Chondrocyte (in vitro differentiated cells): ENCODE measurements around the gene TNFAIP8L2. TPM values are rescaled to one million over a fixed set of nuclear protein-coding genes. Genes with fewer than 3 reads are reported as not detected.
"Not testable (repeated sequence)": the region's sequence is repeated elsewhere in the genome, so short reads cannot be mapped to it uniquely, and the experiment has no call there.

Source experiments
- DNase-seq: peaks from one replicate; pipeline ENCODE4 v3.0.0; 2021; ENCODE audit warnings: mixed read lengths, low spot score
- H3K27ac Mint-ChIP-seq: one replicate; pipeline ENCODE4 v1.8.0; 2021; ENCODE audit warnings: mild to moderate bottlenecking, moderate library complexity, mixed read lengths; ENCODE audit not compliant: unreplicated experiment
- H3K27me3 Mint-ChIP-seq: 2 replicates; pipeline ENCODE4 v1.8.0; 2021; ENCODE audit warnings: low read depth, mixed read lengths
- H3K36me3 Mint-ChIP-seq: 2 replicates; pipeline ENCODE4 v1.8.0; 2021; ENCODE audit warnings: low read depth, mixed read lengths
- H3K4me1 Mint-ChIP-seq: 2 replicates; pipeline ENCODE4 v1.8.0; 2021; ENCODE audit warnings: low read depth, mild to moderate bottlenecking, mixed read lengths
- H3K4me3 Mint-ChIP-seq: one replicate; pipeline ENCODE4 v1.8.0; 2021; ENCODE audit warnings: mild to moderate bottlenecking, moderate library complexity, mixed read lengths; ENCODE audit not compliant: unreplicated experiment
- H3K9me3 Mint-ChIP-seq: 2 replicates; pipeline ENCODE4 v1.8.0; 2021; ENCODE audit warnings: low read depth, mixed read lengths
- total RNA-seq: library from RNA; stranded (reverse); gene quantifications from 3 replicates; pipeline ENCODE4 v1.2.1, GENCODE V29; 2021
- TF ChIP-seq, protein P1 (sequence below): fragments of 200-600 bp; sonication (generic); IDR thresholded peaks from 2 replicates; pipeline ENCODE4 v1.5.0; 2021; ENCODE audit warnings: antibody characterized with exemption, mild to moderate bottlenecking, moderate library complexity

Gene TNFAIP8L2
- total RNA-seq, 1 donor from 2014 or later = not detected

GRCh38 chr1:151176514-151177045 is 20.1 kb downstream of the TNFAIP8L2 start:
- no peak overlapping the region for H3K27ac Mint-ChIP-seq
- no peak for DNase-seq
- peaks cover 26% of the 10 kb centered on the region for H3K36me3 Mint-ChIP-seq
- TF ChIP-seq, protein P1, sequence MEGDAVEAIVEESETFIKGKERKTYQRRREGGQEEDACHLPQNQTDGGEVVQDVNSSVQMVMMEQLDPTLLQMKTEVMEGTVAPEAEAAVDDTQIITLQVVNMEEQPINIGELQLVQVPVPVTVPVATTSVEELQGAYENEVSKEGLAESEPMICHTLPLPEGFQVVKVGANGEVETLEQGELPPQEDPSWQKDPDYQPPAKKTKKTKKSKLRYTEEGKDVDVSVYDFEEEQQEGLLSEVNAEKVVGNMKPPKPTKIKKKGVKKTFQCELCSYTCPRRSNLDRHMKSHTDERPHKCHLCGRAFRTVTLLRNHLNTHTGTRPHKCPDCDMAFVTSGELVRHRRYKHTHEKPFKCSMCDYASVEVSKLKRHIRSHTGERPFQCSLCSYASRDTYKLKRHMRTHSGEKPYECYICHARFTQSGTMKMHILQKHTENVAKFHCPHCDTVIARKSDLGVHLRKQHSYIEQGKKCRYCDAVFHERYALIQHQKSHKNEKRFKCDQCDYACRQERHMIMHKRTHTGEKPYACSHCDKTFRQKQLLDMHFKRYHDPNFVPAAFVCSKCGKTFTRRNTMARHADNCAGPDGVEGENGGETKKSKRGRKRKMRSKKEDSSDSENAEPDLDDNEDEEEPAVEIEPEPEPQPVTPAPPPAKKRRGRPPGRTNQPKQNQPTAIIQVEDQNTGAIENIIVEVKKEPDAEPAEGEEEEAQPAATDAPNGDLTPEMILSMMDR = no peak
- no peaks in the 10 kb centered on the region for H3K9me3 Mint-ChIP-seq
- no peaks in the 10 kb centered on the region for H3K4me1 Mint-ChIP-seq
- no peaks in the 10 kb centered on the region for H3K27me3 Mint-ChIP-seq
- H3K4me3 Mint-ChIP-seq = no peak overlapping the region

DNA sequence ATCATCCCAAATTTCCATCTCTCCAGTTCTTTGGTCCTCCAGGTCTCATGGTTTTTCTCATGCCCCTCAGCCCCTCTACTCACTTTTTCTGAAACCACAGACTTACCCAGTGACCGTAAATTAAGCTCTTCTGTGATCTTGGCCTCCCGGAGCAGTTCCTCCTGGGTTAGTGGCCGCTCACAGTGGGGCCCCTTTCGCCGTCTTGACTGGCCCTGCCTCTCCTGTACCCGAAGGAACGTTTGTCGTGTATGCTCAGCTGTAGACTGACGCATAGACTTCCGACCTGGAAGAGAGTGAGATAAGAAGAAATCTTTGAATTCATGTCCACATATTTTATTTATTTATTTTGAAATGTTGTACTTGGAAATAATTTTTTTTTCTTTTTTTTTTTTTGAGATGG is 27.8 kb downstream of the TNFAIP8L2 start:
- Mint-ChIP-seq H3K4me1 (peaks cover 14% of the 10 kb centered on the region), H3K27me3 (no peaks in the 10 kb centered on the region), H3K9me3 (no peaks in the 10 kb centered on the region), H3K27ac (no peak overlapping the region), H3K4me3 (no peak overlapping the region), H3K36me3 (peaks cover 36% of the 10 kb centered on the region)
- no peak for DNase-seq
- TF ChIP-seq, protein P1 = no peak

DNA sequence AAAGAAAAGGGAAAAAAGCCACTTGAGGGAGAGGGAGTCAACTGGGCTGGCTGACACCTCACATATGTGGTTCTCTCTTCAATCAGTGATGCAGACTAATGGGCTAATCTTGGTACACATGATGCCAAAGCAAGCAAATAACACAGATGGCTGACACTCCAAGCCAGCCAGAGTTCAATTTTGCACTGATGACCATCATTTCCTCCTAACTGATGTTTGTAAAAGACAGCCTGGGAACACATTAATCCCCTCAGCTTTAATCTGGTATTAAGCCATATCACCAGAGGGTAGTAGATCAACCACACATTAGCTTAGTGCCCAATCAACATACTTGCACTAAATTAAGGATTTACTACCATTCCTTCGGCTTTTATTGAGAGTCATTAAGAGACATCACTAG is 30.8 kb downstream of the TNFAIP8L2 start:
- H3K4me3 Mint-ChIP-seq = no peak overlapping the region
- H3K27ac Mint-ChIP-seq = no peak overlapping the region
- H3K36me3 Mint-ChIP-seq = peaks cover 20% of the 10 kb centered on the region
- H3K9me3 Mint-ChIP-seq = no peaks in the 10 kb centered on the region
- peaks cover 29% of the 10 kb centered on the region for H3K4me1 Mint-ChIP-seq
- TF ChIP-seq, protein P1 = no peak
- H3K27me3 Mint-ChIP-seq = no peaks in the 10 kb centered on the region
- no peak for DNase-seq

- not testable (repeated sequence) for DNase-seq, H3K9me3 Mint-ChIP-seq, H3K27me3 Mint-ChIP-seq
- H3K36me3 Mint-ChIP-seq = peaks cover 11% of the 10 kb centered on the region
- peak overlapping the region; percentile 99 for H3K4me3 Mint-ChIP-seq
- peak overlapping the region; percentile 54 for H3K27ac Mint-ChIP-seq
- peaks cover 29% of the 10 kb centered on the region for H3K4me1 Mint-ChIP-seq
Observed at GRCh38 chr1:151188667-151189066, 32.2 kb downstream of the TNFAIP8L2 start.

GRCh38 chr1:151189637-151190445 is 33.4 kb downstream of the TNFAIP8L2 start, which contains the start of gene VPS72:
VPS72 (minus strand) TSS chr1:151190197; CDS start chr1:151190121, 76 bp downstream.
- Mint-ChIP-seq H3K4me1 (peaks cover 29% of the 10 kb centered on the region), H3K36me3 (peaks cover 5% of the 10 kb centered on the region), H3K9me3 (no peaks in the 10 kb centered on the region), H3K4me3 (peak within 1 kb of the TSS; percentile 99), H3K27me3 (no peaks in the 10 kb centered on the region), H3K27ac (peak within 1 kb of the TSS; percentile 100)
- TF ChIP-seq, protein P1 = peak; percentile 34
- DNase-seq = peak; percentile 96
